ENCODE data around the gene KIAA1671. TPM values are rescaled to one million over a fixed set of nuclear protein-coding genes. Genes with fewer than 3 reads are reported as not detected.

KIAA1671 gene
- total RNA-seq, 6 donors from 2014 or later = 30.9 to 57.7 (median 42.1) TPM

DNA sequence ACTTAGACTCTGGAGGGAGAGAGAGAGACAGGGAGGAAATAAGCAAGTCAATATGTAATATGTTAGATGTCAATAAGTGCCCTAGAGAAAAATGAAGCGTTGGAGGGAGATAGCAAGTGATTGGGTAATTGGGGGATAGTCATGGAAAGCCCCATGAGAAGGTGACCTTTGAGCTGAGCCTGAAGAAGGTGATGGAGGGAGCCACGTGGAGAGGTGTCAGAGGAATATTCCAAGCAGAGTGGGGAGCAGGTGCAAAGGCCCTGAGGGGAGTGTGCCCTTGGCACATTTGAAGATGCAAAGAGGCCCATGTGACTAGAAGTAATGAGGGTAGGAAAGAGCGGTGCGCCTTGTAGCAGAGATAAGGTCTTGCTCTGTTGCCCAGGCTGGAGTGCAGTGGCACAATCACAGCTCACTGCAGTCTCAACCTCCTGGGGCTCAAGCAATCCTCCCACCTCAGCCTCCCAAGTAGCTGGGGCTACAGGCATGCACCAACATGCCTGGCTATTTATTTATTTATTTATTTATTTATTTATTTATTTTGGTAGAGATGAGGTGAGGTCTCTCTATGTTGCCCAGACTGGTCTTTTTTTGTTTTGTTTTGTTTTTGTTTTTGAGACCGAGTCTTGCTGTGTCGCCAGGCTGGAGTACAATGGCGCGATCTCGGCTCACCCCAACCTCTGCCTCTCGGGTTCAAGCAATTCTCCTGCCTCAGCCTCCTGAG lies 8.1 kb upstream of the KIAA1671 start:
- TF ChIP-seq POLR2AphosphoS5 (IDR thresholded peaks at IDR 0.05) = no peak
- no peaks in the 10 kb centered on the region for H3K4me1 ChIP-seq
- no peaks in the 10 kb centered on the region for H3K27me3 ChIP-seq
- no peak overlapping the region for H3K27ac ChIP-seq
- H3K4me3 ChIP-seq = no peak overlapping the region
- WGBS, 2 donors = 93% methylated on average over 10 of the region's 10 CpGs
- H3K9me3 ChIP-seq = no peaks in the 10 kb centered on the region
- ATAC-seq (ENCODE audit: low FRiP score in 2 of 2) (no peak), DNase-seq (no peak)
- H3K36me3 ChIP-seq = no peaks in the 10 kb centered on the region

DNA sequence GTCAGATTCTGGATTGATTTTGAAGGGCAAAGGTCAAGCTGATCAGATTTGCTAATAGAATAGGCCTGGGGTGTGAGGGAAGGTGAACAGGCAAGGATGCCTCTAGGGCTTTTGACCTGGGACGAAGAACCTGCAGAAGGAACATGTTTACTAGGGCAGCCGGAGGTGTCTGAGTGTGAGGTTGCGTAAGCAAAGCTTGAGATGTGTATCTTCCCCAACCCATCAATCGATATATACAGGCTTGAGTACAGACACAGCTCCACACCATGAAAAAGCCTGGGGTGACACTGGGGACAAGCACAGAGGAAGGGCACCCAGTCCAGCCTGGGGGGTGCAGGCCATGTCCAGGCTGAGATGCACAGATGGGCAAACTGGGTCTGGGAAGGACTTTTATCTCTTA lies 7.1 kb upstream of the KIAA1671 start:
- Histone ChIP-seq H3K4me3 (no peak overlapping the region), H3K27me3 (no peaks in the 10 kb centered on the region), H3K27ac (no peak overlapping the region), H3K4me1 (peaks cover 0 to 5% (median 0%) of the 10 kb centered on the region in 4 donors), H3K9me3 (no peaks in the 10 kb centered on the region), H3K36me3 (no peaks in the 10 kb centered on the region)
- ATAC-seq (ENCODE audit: low FRiP score in 2 of 2) (no peak), DNase-seq (no peak)
- TF ChIP-seq, protein P1, sequence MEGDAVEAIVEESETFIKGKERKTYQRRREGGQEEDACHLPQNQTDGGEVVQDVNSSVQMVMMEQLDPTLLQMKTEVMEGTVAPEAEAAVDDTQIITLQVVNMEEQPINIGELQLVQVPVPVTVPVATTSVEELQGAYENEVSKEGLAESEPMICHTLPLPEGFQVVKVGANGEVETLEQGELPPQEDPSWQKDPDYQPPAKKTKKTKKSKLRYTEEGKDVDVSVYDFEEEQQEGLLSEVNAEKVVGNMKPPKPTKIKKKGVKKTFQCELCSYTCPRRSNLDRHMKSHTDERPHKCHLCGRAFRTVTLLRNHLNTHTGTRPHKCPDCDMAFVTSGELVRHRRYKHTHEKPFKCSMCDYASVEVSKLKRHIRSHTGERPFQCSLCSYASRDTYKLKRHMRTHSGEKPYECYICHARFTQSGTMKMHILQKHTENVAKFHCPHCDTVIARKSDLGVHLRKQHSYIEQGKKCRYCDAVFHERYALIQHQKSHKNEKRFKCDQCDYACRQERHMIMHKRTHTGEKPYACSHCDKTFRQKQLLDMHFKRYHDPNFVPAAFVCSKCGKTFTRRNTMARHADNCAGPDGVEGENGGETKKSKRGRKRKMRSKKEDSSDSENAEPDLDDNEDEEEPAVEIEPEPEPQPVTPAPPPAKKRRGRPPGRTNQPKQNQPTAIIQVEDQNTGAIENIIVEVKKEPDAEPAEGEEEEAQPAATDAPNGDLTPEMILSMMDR (IDR thresholded peaks at IDR 0.05) = no peak
- no peak for TF ChIP-seq POLR2A (IDR thresholded peaks at IDR 0.05)
- no peak for TF ChIP-seq POLR2AphosphoS5 (IDR thresholded peaks at IDR 0.05)
- TF ChIP-seq EP300 (IDR thresholded peaks at IDR 0.05) = no peak
- 78 to 85% methylated on average over 4 of the region's 4 CpGs for WGBS, 2 donors

DNA sequence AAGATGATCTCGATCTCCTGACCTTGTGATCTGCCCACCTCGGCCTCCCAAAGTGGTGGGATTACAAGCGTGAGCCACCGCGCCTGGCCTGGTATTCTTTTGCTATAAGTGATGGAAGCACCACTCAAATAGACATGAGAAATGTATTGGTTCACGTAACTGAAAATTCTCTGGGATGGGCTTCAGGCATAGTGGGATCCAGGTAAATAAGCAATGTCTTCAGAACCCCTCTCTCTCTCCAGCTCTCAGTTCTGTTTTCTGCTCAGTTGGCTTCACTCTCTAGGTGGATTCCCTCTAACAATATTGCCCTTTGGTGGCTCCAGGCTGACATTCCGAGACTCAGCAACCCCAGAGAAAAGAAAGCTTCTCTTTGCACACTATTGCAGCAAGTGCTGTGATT lies 5.1 kb upstream of the KIAA1671 start:
- Histone ChIP-seq H3K36me3 (no peaks in the 10 kb centered on the region), H3K4me3 (no peak overlapping the region), H3K4me1 (peaks cover 0 to 15% (median 2%) of the 10 kb centered on the region in 4 donors), H3K27me3 (no peaks in the 10 kb centered on the region), H3K27ac (no peak overlapping the region), H3K9me3 (no peaks in the 10 kb centered on the region)
- DNase-seq (no peak), ATAC-seq (ENCODE audit: low FRiP score in 2 of 2) (no peak)
- TF ChIP-seq POLR2AphosphoS5 (IDR thresholded peaks at IDR 0.05) (no peak), POLR2A (IDR thresholded peaks at IDR 0.05) (no peak), EP300 (IDR thresholded peaks at IDR 0.05) (no peak)
- TF ChIP-seq, protein P1 (IDR thresholded peaks at IDR 0.05) = no peak
- 89 to 92% methylated on average over 7 of the region's 7 CpGs for WGBS, 2 donors

DNA sequence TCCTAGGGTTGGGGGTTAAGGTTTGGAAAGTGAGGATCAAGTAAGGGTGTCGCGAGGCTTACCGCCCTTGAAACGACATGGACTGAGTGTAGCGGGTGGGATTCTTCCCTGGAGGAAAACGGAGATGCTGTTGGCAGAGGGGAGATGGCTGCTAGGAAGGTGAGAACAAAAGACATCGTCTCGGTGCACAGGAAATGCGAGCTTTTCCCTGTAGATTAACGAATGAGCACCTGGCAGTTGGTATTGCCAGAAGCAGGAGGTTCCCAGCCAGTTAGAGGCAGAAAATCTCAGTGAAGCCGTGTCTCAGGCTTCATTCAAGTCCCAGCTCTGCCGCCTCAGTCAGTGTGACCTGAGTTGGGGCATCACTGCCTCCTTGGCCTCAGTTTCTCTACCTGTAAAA lies 4.6 kb upstream of the KIAA1671 start:
- H3K4me3 ChIP-seq = no peak overlapping the region
- no peaks in the 10 kb centered on the region for H3K36me3 ChIP-seq
- no peak for TF ChIP-seq POLR2AphosphoS5 (IDR thresholded peaks at IDR 0.05)
- TF ChIP-seq POLR2A (IDR thresholded peaks at IDR 0.05) = no peak
- no peak for TF ChIP-seq EP300 (IDR thresholded peaks at IDR 0.05)
- TF ChIP-seq, protein P1 (IDR thresholded peaks at IDR 0.05) = no peak
- H3K9me3 ChIP-seq = no peaks in the 10 kb centered on the region
- ATAC-seq (ENCODE audit: low FRiP score in 2 of 2) (no peak), DNase-seq (no peak)
- H3K27me3 ChIP-seq = no peaks in the 10 kb centered on the region
- 67 to 73% methylated on average over 12 of the region's 12 CpGs for WGBS, 2 donors
- peaks cover 0 to 20% (median 2%) of the 10 kb centered on the region in 4 donors for H3K4me1 ChIP-seq
- no peak overlapping the region for H3K27ac ChIP-seq

DNA sequence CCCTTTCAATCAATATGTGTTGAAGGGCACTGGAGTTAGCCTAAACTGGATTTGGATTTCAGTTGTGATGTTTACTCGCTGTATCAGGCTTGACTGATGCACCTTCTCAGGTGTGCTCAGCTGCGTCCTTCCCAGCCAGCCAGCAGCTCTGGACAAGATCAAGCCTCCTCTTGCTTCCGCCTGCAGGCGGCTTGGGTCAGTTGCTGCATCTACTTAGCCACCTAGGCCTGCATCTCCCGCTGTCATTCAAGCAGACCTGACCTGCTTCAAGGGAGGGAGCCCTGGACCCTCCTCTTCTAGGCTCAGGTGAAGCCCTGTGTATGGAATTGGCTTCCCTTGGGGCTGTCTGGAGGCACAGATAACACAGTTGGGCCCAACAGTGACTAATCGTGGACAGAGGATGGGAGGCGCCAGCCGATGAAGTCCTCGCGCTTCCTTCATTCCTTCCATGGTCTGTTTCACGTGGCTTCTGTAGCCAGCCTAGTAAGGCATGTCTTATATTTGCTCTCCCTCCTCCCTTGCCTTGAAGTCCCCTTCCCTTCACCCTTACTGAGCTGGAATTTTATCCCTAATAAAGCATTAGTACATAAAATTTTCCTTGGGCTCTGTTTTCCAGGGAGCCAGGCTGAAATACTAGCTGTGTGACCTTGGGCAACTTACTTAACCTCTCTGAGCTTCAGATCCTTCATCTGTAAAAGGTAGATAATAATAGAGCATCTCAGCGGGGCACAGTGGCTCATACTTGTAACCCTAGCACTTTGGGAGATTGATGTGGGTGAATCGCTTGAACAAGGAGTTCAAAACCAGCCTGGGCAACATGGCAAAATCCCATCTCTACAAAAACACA lies 3.9 kb upstream of the KIAA1671 start:
- ATAC-seq (ENCODE audit: low FRiP score in 2 of 2) = no peak
- Histone ChIP-seq H3K4me1 (peaks cover 0 to 27% (median 2%) of the 10 kb centered on the region in 4 donors), H3K9me3 (no peaks in the 10 kb centered on the region), H3K36me3 (no peaks in the 10 kb centered on the region), H3K4me3 (no peak overlapping the region), H3K27ac (no peak overlapping the region), H3K27me3 (peaks cover 0 to 5% (median 0%) of the 10 kb centered on the region in 4 donors)
- no peak for TF ChIP-seq EP300 (IDR thresholded peaks at IDR 0.05)
- no peak for TF ChIP-seq POLR2A (IDR thresholded peaks at IDR 0.05)
- TF ChIP-seq, protein P1 (IDR thresholded peaks at IDR 0.05) = no peak
- no peak for TF ChIP-seq POLR2AphosphoS5 (IDR thresholded peaks at IDR 0.05)
- DNase-seq = no peak
- WGBS, 2 donors = 85 to 93% methylated on average over 12 to 13 of the region's 13 CpGs
